Heart right ventricle (tissue), 16 donors: ENCODE results near the gene ATG7. TPM values are rescaled to one million over a fixed set of nuclear protein-coding genes. Genes with fewer than 3 reads are reported as not detected.

Source experiments
- ATAC-seq, 8 donors: fragments of 200-7000 bp; cut with Tn5 transposase; one replicate each; pipeline ENCODE4 v1.9.1; 2020; ENCODE audit warnings: mild to moderate bottlenecking in 8 of 8, moderate library complexity in 8 of 8, moderate number of reproducible peaks in 1 of 8
- DNase-seq, 2 donors: peaks; one replicate each; pipeline ENCODE4 v3.0.0-alpha.2; 2020
- H3K27ac ChIP-seq, 10 donors: fragments of 200-600 bp; sonication (generic) in 2 of 10; one replicate each; pipeline versions ENCODE4 v1.5.0 to v1.8.0; 2020 to 2022; ENCODE audit warnings: mild to moderate bottlenecking in 3 of 10
- H3K27me3 ChIP-seq, 7 donors: fragments of 200-600 bp; one replicate each; pipeline ENCODE4 v1.8.0; 2021 to 2022; ENCODE audit warnings: mild to moderate bottlenecking in 2 of 7
- H3K36me3 ChIP-seq, 9 donors: fragments of 200-600 bp; sonication (generic) in 1 of 9; one replicate each; pipeline versions ENCODE4 v1.5.0 to v1.8.0; 2020 to 2022; ENCODE audit warnings: mild to moderate bottlenecking in 2 of 9
- H3K4me1 ChIP-seq, 9 donors: fragments of 200-600 bp; sonication (generic) in 1 of 9; one replicate each; pipeline versions ENCODE4 v1.5.0 to v1.8.0; 2020 to 2022; ENCODE audit warnings: mild to moderate bottlenecking in 4 of 9
- H3K4me3 ChIP-seq, 10 donors: fragments of 200-600 bp; sonication (generic) in 2 of 10; one replicate each; pipeline versions ENCODE4 v1.5.0 to v1.8.0; 2020 to 2022; ENCODE audit warnings: mild to moderate bottlenecking in 7 of 10, moderate library complexity in 2 of 10
- H3K9me3 ChIP-seq, 11 donors: fragments of 200-600 bp in 10 of 11; sonication (generic) in 2 of 11; one replicate each; pipeline versions ENCODE4 v1.5.0 to v1.8.0; 2013 to 2022; ENCODE audit warnings: mild to moderate bottlenecking in 2 of 11, control low read depth in 1 of 11, moderate library complexity in 1 of 11
- WGBS, 2 donors: extraction: QIAGEN DNeasy Blood & Tissue Kit; methylation state at CpG; one replicate each; pipeline ENCODE4 v1.1.7; 2013; ENCODE audit warnings: inconsistent platforms in 1 of 2; 5-methylcytosine and 5-hydroxymethylcytosine counted together
- intact Hi-C, 10 donors: fragments of 100-400 bp; cut with DNase I; formaldehyde crosslinking; loops; one replicate each; pipeline versions ENCODE4 v1.11.1 to v1.14.2; 2022
- polyA plus RNA-seq, 2 donors: library from polyadenylated mRNA; stranded (reverse); fragments of 200-250 nt; gene quantifications; one replicate each; pipeline ENCODE4 v1.2.3, GENCODE V29; 2013
- total RNA-seq, 10 donors: library from RNA; stranded (reverse); fragmentation: NEBNext Ultra II Directional in 3 of 10; extraction: Animal tissue kit (Norgen Biotek cat#: 25700) in 3 of 10; gene quantifications; one replicate each; pipeline versions ENCODE4 v1.2.1 to v1.2.4, GENCODE V29; 2021 to 2023
- TF ChIP-seq, protein P1 (sequence below), 9 donors: fragments of 200-600 bp; sonication (generic) in 2 of 9; IDR thresholded peaks; one replicate each; pipeline versions ENCODE4 v1.5.0 to v1.8.0; 2021 to 2022; ENCODE audit warnings: antibody characterized with exemption in 9 of 9, mild to moderate bottlenecking in 5 of 9, moderate library complexity in 1 of 9
- donor health status: Arrhythmogenic right ventricular cardiomyopathy.
- donor health status: ischemic (EF 13 %, LVEDD 7.1; RV severe dilation, severe dysfunction).
- donor health status: healthy with polysubstance abuse.
- donor health status: DM: no; HTN: yes; CAD: no.
- donor health status: DM: no; HTN: no; CAD: no.
- donor health status: ischemic (EF 25% LVEDD 6.9; RV normal size, moderate dysfunction).
- donor health status: ischemic (EF 25% LVEDD 5.7; RV mildly dilated, moderate dysfunction).
- donor health status: healthy.
- donor health status: DM: yes; HTN: yes; CAD: no.
- donor health status: Ischemic cardiomyopathy.
- donor health status: ischemic (EF 35%, LVEDD 5.7; RV mildly dilated, moderate dysfunction).
- donor health status: nonischemic (EF 11% LVEDD 7.7; RV severe dilation, severe dysfunction).
- donor health status: DM: yes; HTN: yes; CAD: no.
- donor health status: PGD.
- donor health status: ischemic (EF 29% LVEDD 5.4; RV normal size, mild dysfunction).
- donor health status: nonischemic (EF 23%, LVEDD 6.1; RV moderate dilation, normal function).

ATG7 gene
- total and polyA plus RNA-seq, 12 donors = 5.3 to 24.1 (median 16.8) TPM

DNA sequence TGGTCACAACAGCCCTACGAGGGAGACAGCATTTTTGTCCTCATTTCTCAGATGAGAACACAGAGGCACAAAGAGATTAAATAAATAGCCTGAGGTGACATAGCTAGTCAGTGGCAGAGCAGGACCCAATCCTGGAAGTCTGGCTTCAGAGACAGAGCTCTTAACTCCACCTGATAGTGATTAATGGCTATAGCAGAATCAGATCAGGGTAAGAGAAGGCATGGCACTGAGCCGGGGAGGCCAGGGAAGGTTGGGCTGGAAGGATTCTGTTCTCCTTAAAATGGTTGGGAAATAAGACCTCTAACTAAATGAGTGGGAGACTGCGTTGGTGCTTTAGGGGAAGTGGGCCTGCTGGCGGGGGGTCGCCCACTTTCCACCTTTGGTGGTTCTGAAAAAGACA is 267.0 kb downstream of the ATG7 start:
- no peaks in the 10 kb centered on the region for H3K36me3 ChIP-seq
- TF ChIP-seq, protein P1, sequence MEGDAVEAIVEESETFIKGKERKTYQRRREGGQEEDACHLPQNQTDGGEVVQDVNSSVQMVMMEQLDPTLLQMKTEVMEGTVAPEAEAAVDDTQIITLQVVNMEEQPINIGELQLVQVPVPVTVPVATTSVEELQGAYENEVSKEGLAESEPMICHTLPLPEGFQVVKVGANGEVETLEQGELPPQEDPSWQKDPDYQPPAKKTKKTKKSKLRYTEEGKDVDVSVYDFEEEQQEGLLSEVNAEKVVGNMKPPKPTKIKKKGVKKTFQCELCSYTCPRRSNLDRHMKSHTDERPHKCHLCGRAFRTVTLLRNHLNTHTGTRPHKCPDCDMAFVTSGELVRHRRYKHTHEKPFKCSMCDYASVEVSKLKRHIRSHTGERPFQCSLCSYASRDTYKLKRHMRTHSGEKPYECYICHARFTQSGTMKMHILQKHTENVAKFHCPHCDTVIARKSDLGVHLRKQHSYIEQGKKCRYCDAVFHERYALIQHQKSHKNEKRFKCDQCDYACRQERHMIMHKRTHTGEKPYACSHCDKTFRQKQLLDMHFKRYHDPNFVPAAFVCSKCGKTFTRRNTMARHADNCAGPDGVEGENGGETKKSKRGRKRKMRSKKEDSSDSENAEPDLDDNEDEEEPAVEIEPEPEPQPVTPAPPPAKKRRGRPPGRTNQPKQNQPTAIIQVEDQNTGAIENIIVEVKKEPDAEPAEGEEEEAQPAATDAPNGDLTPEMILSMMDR (IDR thresholded peaks at IDR 0.05) = no peak
- H3K9me3 ChIP-seq = peaks cover 0 to 6% (median 0%) of the 10 kb centered on the region in 11 donors
- no peak for ATAC-seq
- peaks cover 0 to 18% (median 10%) of the 10 kb centered on the region in 9 donors for H3K4me1 ChIP-seq
- intact Hi-C loops = no loop called here
- no peak overlapping the region for H3K4me3 ChIP-seq
- WGBS, 2 donors = 99% methylated on average over 5 of the region's 5 CpGs
- no peak overlapping the region for H3K27ac ChIP-seq
- no peaks in the 10 kb centered on the region for H3K27me3 ChIP-seq
- DNase-seq = no peak

DNA sequence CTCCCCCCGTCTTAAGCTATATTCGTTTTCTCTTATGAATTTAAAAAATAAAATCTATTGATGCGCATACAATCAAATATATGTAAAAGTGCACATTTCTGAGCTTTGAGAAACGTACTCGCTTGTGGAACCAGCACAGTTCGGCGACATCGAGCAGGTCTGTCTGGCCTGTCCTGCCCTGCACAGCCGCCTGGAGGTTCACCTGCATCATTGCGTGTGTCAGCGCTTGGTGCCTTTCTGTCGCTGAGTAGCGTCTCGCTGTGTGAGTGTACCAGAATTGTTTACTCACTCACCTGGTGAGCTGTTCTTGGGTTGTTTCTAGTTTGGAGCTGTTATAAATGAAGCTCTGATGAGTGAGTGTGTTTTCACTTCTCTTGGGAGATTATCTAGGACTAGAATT is 267.5 kb downstream of the ATG7 start:
- intact Hi-C loops = no loop called here
- no peak for ATAC-seq
- TF ChIP-seq, protein P1 (IDR thresholded peaks at IDR 0.05) = no peak

DNA sequence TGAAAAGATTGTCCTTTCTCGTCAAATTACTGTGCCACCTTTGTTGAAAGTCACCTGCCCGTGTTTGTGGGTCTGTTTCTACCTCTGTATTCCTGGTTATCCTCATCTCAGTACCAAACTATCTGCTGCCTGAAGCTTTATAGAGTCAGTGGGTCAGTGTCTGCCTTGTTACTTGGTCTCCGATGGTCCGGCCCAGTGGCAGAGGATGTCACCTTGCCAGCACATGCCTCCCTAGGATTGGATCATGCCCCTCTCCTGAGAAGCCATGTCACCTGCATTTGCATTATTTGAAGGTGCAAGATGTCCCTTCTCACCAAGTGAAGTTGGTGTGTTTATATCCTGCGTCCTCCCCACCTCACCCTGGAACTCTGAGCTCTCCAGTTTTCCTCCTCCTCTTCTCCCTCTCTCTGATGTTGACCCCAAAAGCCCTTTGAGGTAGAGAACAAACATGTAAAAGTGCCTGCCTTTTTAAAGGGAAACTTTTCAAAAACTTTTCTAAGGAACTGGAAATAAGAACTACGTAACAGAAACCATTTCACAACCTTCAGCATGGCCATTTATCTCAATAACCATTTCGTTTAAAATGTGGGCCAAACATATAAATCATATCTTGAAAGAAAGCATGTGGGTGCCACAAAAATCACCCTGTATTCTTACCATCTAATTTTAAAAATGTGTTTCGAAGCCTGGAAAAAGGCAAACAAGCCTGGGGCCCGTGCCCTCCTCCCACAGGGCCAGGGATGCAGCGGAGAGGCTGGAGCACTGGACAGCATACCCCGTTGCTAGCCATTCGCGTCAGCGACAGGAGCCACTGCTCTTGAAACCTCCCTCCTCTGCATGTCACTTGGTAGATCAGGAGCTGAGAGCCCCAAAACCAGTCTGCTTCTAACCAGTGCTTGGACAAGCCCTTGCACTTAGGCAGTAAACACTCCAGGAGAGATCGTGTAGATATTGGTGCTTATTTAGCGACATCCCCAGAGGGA is 269.4 kb downstream of the ATG7 start:
- intact Hi-C loops = no loop called here
- TF ChIP-seq, protein P1 (IDR thresholded peaks at IDR 0.05) = no peak
- H3K27ac ChIP-seq = no peak overlapping the region
- H3K36me3 ChIP-seq = no peaks in the 10 kb centered on the region
- no peak for ATAC-seq
- no peak overlapping the region for H3K4me3 ChIP-seq
- H3K27me3 ChIP-seq = no peaks in the 10 kb centered on the region
- peaks cover 3 to 29% (median 19%) of the 10 kb centered on the region in 9 donors for H3K4me1 ChIP-seq
- no peak for DNase-seq
- H3K9me3 ChIP-seq = peaks cover 0 to 6% (median 0%) of the 10 kb centered on the region in 11 donors
- WGBS, 2 donors = 86 to 87% methylated on average over 16 of the region's 16 CpGs

More for the DNA sequence above, 267.5 kb downstream of the ATG7 start:
- no peak for DNase-seq
- peaks cover under 1 to 18% (median 10%) of the 10 kb centered on the region in 9 donors for H3K4me1 ChIP-seq
- no peak overlapping the region for H3K4me3 ChIP-seq
- WGBS, 2 donors = 97 to 98% methylated on average over 14 of the region's 14 CpGs
- H3K36me3 ChIP-seq = no peaks in the 10 kb centered on the region
- no peaks in the 10 kb centered on the region for H3K27me3 ChIP-seq
- peaks cover 0 to 6% (median 0%) of the 10 kb centered on the region in 11 donors for H3K9me3 ChIP-seq
- no peak overlapping the region for H3K27ac ChIP-seq

DNA sequence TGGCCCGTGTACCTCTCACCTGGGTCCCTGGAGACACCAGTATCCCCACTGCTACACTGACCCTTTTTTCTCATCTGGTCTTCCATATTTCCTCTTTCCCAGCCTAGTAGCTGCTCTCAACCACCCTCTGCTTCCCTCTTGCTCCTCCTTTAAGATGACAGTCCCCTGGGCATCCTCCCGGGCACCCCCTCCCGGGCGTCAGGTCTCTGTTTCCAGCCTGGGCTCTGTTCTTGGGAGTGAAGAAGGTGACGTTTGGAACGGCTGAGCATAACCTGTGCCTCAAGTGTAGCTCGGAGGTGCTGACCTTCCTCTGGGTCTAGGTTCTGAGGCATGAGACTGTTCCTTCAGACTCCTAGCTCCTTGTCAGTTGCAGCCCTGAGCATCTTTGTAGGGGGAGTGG is 270.4 kb downstream of the ATG7 start:
- H3K27ac ChIP-seq = no peak overlapping the region
- 85 to 90% methylated on average over 7 of the region's 7 CpGs for WGBS, 2 donors
- no peak overlapping the region for H3K4me3 ChIP-seq
- peaks cover 0 to 6% (median 0%) of the 10 kb centered on the region in 11 donors for H3K9me3 ChIP-seq
- intact Hi-C loops = no loop called here
- DNase-seq (no peak), ATAC-seq (no peak)
- no peaks in the 10 kb centered on the region for H3K36me3 ChIP-seq
- H3K4me1 ChIP-seq = peaks cover 3 to 29% (median 19%) of the 10 kb centered on the region in 9 donors
- TF ChIP-seq, protein P1 (IDR thresholded peaks at IDR 0.05) = no peak
- H3K27me3 ChIP-seq = no peaks in the 10 kb centered on the region
